Panc1 (cell line): ENCODE measurements around the gene GDI1. TPM values are rescaled to one million over a fixed set of nuclear protein-coding genes. Genes with fewer than 3 reads are reported as not detected.

ENCODE experiments used
- ATAC-seq: fragments of 200-7000 bp; cut with Tn5 transposase; 2 replicates; pipeline ENCODE4 v1.9.1; 2020; ENCODE audit warnings: mild to moderate bottlenecking, moderate library complexity
- BruUV-seq: library from RNA; stranded (reverse); fragments of 400-500 nt; replicated peaks from 2 replicates; lab custom pipeline; 2021; lab: Mats Ljungman, UMichigan
- CTCF ChIA-PET: fragments of 300-600 bp; sonication (Branson Sonifier 250); formaldehyde crosslinking; loops from one replicate; lab custom pipeline; 2022; ENCODE audit warnings: antibody characterized with exemption; lab: Charles Lee
- POLR2A ChIA-PET: fragments of 300-600 bp; sonication (Branson Sonifier 250); formaldehyde crosslinking; loops from one replicate; lab custom pipeline; 2022; ENCODE audit warnings: antibody characterized with exemption; lab: Charles Lee
- DNase-seq: peaks from one replicate; pipeline ENCODE4 v3.0.0-alpha.2; 2010; ENCODE audit warnings: low read depth, low spot score
- H3K27ac ChIP-seq: 2 replicates; pipeline ENCODE4 v1.5.1; 2011; ENCODE audit warnings: mild to moderate bottlenecking, low read length, inconsistent platforms
- H3K27me3 ChIP-seq: fragments of 200-500 bp; sonication (Bioruptor generic); 2 replicates; pipeline ENCODE4 v1.6.0; 2014; ENCODE audit warnings: low read length, inconsistent platforms; ENCODE audit not compliant: control insufficient read depth, insufficient read depth
- H3K36me3 ChIP-seq: fragments of 200-500 bp; sonication (Bioruptor generic); 2 replicates; pipeline ENCODE4 v1.5.1; 2014; ENCODE audit warnings: inconsistent platforms, mild to moderate bottlenecking, low read length, moderate library complexity; ENCODE audit not compliant: control insufficient read depth, insufficient read depth
- H3K4me1 ChIP-seq: 2 replicates; pipeline ENCODE4 v1.5.1; 2011; ENCODE audit warnings: inconsistent platforms, mild to moderate bottlenecking, low read length, moderate library complexity; ENCODE audit not compliant: control insufficient read depth, insufficient read depth
- H3K4me3 ChIP-seq, 2 experiments: 2 replicates each; pipeline ENCODE4 v1.5.1; 2011 to 2012; ENCODE audit warnings: low read depth in 2 of 2, low read length in 2 of 2, mild to moderate bottlenecking in 2 of 2, inconsistent platforms in 1 of 2, moderate library complexity in 1 of 2
- H3K9me3 ChIP-seq: fragments of 200-500 bp; sonication (Bioruptor generic); 2 replicates; pipeline ENCODE4 v1.5.1; 2014; ENCODE audit warnings: low read depth, mild to moderate bottlenecking, inconsistent platforms, low read length, moderate library complexity; ENCODE audit not compliant: control insufficient read depth, insufficient read depth
- CTCF ChIP-seq: fragments of 450-650 bp; IDR thresholded peaks from 2 replicates; pipeline ENCODE4 v1.5.1; 2017; ENCODE audit warnings: mild to moderate bottlenecking
- POLR2AphosphoS5 ChIP-seq: IDR thresholded peaks from 2 replicates; pipeline ENCODE4 v1.6.1; 2012; ENCODE audit warnings: mild to moderate bottlenecking, low read depth, low read length, moderate library complexity
- REST ChIP-seq, 2 experiments: IDR thresholded peaks; 2 replicates each; pipeline ENCODE4 v1.6.1; 2011 to 2012; ENCODE audit warnings: low read depth in 2 of 2, control low read depth in 1 of 2, low read length in 1 of 2, mild to moderate bottlenecking in 1 of 2, moderate library complexity in 1 of 2; ENCODE audit not compliant: insufficient read depth in 1 of 2
- SIN3A ChIP-seq: IDR thresholded peaks from 2 replicates; pipeline ENCODE4 v1.6.1; 2012; ENCODE audit warnings: low read depth, mild to moderate bottlenecking, low read length, moderate library complexity, borderline replicate concordance; ENCODE audit not compliant: insufficient read depth
- TCF7L2 ChIP-seq: IDR thresholded peaks from 2 replicates; pipeline ENCODE4 v1.6.1; 2011; ENCODE audit warnings: mild to moderate bottlenecking, low read depth, low read length, inconsistent platforms
- in situ Hi-C: cut with HindIII; loops from 2 replicates; pipeline ENCODE4 v1.10.0; 2016; ENCODE audit warnings: low sequenced_read_pairs, low pct_unique_long_range_greater_than_20kb
- intact Hi-C: fragments of 100-400 bp; cut with micrococcal nuclease; formaldehyde crosslinking; loops from one replicate; pipeline ENCODE4 v1.10.0; 2022; ENCODE audit not compliant: unreplicated experiment
- total RNA-seq: library from RNA; stranded (reverse); gene quantifications from one replicate; pipeline ENCODE4 v1.2.1, GENCODE V29; 2021; ENCODE audit not compliant: unreplicated experiment

The GDI1 gene
- total RNA-seq, 1 experiment from 2014 or later: 317 TPM

GRCh38 chrX:154488336-154489075 lies 51.6 kb downstream of the GDI1 start:
- in situ Hi-C loops (no loop called here), intact Hi-C loops (no loop called here)
- TF ChIP-seq TCF7L2 (no peak), POLR2AphosphoS5 (no peak), SIN3A (no peak), CTCF (no peak), REST (IDR thresholded peaks at IDR 0.05; ENCODE audit: insufficient read depth in 1 of 2, low read depth in 2 of 2, low read length in 1 of 2) (no peak)
- H3K27me3 ChIP-seq: no peaks in the 10 kb centered on the region
- POLR2A ChIA-PET: no interaction called here
- DNase-seq: no peak
- ATAC-seq: no peak
- no peaks in the 10 kb centered on the region for H3K9me3 ChIP-seq
- BruUV-seq: no TSS peak
- H3K27ac ChIP-seq: no peak overlapping the region
- no peak overlapping the region for H3K4me3 ChIP-seq
- no peaks in the 10 kb centered on the region for H3K36me3 ChIP-seq
- CTCF ChIA-PET: no interaction called here
- peaks cover 28% of the 10 kb centered on the region for H3K4me1 ChIP-seq

- in situ Hi-C loops: no loop called here
- Histone ChIP-seq H3K36me3 (no peaks in the 10 kb centered on the region), H3K27ac (peak overlapping the region; percentile 82), H3K4me3 (peak overlapping the region; percentile 60 to 72), H3K4me1 (peaks cover 28% of the 10 kb centered on the region), H3K27me3 (no peaks in the 10 kb centered on the region), H3K9me3 (no peaks in the 10 kb centered on the region)
- BruUV-seq: no TSS peak
- POLR2A ChIA-PET: interaction anchor here (0.6 kb wide), 1 partner anchor 72 kb away, joined by 7 read pairs; no protein-coding TSS in a partner anchor
- DNase-seq: no peak
- intact Hi-C loops: no loop called here
- CTCF ChIA-PET: interaction anchor here (0.5 to 0.8 kb wide), 2 partner anchors 66 to 116 kb away, joined by 3 to 10 read pairs; no protein-coding TSS in a partner anchor
- ATAC-seq: no peak
- TF ChIP-seq POLR2AphosphoS5 (no peak), REST (IDR thresholded peaks at IDR 0.05; ENCODE audit: insufficient read depth in 1 of 2, low read depth in 2 of 2, low read length in 1 of 2) (no peak)
Measured at GRCh38 chrX:154489182-154489581, 52.2 kb downstream of the GDI1 start.
